ENCODE measurements around the gene AP1AR.

The AP1AR gene

DNA sequence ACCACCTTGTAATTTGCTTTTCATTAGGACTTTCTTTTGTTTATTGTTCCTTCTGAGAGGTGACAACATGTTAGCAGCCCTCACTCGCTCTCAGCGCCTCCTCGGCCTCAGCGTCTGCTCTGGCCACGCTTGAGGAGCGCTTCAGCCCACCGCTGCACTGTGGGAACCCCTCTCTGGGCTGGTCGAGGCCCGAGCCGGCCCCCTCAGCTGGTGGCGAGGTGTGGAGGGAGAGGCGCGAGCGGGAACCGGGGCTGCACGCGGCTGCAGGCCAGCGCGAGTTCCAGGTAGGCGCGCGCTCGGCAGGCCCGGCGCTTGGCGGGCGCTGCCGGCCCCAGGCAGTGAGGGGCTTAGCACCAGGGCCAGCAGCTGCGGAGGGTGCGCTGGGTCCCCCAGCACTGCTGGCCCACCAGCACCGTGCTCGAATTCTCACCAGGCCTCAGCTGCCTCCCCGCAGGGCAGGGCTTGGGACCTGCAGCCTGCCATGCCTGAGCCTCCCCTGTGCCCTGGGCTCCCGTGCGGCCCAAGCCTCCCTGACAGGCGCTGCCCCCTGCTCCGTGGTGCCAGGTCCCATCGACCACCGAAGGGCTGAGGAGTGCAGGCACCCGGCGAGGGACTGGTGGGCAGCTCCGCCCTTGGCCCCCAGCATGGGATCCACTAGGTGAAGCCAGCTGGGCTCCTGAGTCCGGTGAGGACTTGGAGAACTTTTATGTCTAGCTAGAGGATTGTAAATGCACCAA lies 9.2 kb upstream of the AP1AR start:
- no peak for DNase-seq

DNA sequence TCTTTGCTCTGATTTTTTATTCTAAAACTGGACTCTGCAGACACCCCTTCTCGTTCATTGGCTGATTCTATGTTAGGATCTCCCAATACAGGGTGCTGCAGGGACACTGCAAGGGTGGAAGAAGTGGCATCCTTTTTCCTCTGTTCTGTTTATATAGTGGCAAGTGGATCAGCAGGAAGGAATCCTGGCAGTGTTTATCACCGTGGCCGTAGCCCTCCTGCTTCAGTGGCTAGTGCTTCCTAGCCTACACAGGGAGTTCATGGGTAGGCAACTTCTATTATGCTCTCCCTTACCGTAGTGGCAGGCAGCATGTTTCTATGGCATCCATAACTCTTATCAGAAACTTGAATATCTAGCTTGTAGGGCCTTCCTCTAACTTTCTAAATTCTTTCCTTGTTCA lies 6.4 kb upstream of the AP1AR start:
- no peak for DNase-seq

DNA sequence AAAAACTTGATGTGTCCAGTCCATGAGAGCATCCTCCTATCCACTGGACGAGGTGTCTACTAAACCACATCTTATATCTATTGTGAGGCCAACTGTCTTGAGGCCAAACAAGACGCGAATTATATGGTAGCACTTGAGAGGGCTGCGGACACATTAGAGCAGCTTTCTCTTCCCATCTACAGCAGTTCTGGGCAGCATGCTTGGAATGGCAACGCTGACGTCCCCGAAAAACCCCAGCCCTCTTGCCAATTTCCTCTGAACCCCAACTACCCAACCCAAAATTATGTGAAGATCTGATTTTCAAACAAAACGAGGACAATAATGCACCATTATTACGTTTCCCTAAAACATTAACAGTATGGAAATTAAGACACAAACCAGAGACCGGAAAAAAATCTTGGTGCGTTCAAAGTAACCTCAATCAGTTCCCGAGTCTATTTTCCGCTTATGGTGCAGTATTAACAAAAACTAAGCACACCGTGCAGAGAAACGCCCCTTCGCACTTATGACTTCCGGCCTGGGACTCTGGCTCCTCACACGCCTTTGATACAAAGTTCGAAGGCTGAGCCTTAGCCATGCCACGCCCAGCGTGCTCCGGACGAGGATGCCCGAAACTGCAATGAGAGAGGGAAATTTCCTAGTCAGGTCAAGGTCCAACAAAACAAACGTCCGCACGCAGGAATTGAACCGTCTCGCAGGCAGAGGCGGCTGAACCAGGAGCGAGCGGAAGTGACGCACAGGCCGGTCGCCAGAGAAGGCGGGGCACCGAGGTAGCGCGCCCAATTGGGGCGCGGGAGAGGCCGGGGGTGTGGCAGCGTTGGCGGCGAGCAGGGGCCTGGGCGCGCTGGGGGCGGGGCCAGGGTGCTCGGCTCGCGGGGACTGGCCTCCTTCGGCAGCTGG lies 458 bp upstream of the AP1AR start:
- DNase-seq: peak; percentile 85

DNA sequence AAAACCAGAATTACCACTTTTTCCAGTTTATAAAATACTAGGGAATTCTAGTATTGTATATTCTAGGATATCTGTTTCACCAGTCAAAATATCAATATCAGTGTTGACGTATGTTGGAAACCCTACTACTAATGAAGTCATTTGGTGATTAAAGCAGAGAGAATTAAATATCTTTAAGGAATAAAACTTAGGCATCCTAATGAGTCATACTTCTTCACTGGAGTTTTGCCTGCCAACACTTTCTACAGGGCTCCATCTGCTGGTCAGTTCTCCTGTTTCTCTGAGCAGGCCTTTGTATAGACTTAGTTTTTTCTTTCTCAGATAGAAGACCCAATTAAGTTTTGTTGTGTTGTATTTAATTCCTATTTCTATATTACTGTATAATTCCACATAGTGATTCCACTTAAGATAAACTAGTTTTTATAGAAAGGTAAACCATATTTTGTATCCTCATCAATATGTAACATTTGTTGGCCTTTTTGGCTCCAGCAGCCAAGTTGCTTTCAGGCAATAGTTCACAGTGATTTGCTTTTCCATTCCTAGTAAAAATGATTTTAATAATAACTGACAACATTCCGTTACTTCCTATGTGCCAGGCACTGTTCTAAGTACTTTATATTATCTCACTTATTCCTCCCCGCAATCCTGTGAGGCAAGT lies 3.5 kb downstream of the AP1AR start:
- DNase-seq: no peak

DNA sequence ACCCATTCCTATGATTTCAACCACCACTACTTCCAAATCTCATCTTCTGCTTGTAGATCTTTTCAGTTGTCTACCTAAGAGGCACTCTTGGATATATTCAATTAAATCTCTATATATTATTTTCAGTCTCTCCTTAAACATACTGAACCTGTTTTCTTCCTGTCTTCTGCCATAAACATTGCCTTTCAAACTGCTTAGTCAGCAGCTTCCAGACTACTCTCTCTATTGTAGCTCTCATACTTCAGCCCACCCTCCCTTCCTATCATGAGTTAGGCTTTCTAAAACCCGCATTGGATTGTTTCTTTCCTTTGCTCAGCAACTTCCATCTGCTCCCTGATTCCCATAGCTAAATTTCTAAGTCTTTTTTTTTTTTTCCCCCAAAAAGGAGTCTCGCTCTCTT lies 4.5 kb downstream of the AP1AR start:
- no peak for DNase-seq

DNA sequence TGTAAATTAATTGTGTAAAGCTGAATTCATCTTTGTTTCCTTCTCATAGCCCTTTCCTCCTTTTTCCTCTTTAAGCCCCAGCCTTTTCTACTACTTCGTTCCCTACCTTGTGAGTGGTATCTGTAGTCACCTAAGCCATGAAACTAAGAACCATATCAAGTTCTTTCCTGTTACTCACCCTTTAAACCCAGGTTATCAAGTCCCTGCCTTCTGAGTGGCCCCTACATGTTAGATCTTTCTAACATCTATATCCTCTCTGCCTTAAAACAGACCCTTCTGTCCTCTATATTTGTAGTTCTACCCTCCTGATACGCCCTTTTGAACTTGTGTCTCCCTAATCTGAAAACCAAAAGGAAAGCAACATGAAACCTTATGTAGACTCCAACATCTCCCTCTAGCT lies 7.2 kb downstream of the AP1AR start:
- no peak for DNase-seq

DNA sequence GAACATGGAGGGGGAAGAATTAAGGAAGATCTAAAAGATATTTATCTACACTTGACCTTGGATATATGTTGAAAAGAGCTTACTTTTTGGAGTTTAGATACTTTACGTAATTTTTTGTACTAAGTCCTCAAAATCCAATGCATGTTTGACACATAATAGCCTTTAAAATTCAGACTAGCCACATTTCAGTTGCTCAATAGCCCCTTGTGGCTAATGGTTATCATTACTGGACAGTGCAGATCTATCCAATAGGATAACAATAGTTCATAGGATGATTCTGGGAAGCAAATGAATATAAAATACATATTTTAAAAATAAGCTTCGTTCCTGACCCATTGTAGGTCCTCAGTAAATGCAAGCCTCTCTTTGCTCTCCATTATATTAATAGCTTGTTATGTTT lies 13.8 kb downstream of the AP1AR start:
- no peak for DNase-seq

DNA sequence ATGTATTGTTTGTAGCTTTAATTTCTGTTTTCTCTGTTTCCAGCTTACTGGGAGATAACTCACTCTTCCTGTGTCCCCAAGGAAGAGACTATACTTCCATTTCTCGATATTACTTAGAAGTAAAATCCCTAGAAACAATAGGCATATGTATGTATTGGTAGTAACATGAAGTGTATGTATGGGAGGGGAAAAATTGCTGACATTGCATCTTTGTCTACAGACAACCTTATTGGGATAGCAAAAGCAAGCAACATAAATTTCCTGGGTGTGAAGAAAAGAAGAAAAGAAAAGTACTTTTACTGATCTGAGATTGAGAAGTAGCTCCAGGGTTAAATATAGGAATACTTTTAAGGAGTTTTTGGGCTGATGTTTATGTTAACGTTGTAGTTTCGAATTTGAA lies 15.4 kb downstream of the AP1AR start:
- no peak for DNase-seq

DNA sequence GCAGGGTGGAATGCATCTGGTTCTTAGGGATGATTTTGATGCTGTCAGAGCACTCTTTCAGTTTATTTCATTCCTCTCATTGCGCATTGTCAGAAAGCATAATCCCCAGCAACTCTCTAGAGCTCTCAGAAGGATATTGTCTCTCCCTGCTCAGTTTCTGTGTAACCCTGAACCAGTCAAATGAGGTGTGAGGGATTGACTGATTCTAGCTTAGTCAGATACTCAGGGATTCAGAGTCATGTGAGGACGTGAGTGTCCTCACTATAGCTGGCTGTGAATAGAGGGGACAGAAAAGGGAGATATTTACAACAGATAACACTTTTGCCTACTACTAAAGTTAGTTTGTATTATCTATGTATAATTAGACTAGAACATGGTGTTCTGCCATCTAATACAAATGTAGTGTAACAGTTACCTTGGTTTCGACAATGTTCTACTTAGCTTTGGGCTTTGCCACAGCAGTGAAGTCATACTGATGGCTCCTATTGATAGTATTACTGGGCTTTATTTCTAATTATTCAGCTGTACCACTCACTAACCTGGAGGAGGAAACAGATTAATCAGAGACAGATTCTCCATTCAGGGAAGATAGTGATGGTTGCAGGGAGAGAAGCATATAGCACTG lies 19.5 kb downstream of the AP1AR start:
- DNase-seq: no peak

DNA sequence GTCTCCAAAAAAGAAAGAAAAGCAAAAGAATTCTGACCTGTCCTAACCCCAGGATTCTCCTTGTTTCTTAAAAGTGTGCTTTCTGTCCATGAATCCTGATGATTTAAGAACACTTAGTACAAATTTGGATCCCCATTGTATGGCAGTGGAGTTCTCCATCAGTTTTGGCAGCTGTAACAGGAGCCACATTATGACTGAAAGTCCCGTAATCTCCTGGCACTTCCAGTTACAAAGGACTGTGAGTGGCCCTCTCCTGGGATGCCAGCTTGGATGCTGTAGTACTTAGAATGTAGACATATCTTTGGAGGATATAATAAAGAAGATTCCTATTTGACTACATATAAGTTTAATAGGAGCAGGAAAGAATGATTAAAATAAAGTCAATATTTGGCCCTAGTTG lies 20.6 kb downstream of the AP1AR start:
- no peak for DNase-seq

DNA sequence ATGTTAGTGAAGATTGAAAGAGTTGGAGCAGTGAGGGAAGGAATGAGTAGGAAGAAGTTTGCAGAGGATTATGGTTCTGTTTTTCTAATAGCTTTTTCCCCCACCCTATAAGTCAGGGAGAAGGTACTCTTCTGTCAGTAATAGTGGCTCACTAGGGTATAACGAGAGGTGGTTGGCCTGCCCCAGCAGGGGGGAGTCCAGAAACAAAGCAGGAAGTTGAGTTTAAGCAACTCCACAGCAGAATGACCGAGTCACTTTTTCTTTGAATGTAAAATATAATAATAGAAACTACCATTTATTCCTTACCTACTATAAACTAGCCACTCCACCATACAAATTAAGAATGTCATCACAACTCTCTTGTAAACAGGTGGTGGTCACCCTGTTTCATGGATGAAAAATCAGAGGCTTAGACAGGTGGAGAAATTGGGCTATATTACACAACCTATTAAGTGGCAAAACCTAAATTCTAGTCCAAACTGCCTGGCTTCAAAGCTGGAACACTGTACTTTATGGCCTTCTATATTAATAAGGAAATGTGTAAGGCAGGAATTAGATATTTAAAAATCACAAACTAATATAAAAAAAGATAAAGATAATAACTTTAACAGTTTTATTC lies 21.9 kb downstream of the AP1AR start:
- DNase-seq: peak; percentile 7

DNA sequence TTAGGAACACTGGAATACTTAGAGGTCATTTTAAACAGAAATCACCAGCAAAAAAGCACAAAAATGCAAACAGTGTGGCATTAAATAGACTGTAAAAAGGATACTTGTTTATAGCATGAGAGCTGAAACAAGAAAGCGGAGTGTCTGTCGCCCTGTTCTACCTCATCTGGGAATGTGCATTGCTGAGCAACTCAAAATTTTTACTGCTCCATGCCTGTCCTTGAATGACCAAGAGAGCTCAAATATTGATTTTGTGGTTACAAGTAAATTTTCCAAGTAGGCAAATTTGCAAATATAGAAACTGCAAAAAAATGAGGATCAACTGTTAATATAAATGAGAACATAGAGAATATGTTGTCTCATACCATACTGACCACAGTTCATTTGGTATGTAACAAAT lies 25.5 kb downstream of the AP1AR start:
- no peak for DNase-seq

DNA sequence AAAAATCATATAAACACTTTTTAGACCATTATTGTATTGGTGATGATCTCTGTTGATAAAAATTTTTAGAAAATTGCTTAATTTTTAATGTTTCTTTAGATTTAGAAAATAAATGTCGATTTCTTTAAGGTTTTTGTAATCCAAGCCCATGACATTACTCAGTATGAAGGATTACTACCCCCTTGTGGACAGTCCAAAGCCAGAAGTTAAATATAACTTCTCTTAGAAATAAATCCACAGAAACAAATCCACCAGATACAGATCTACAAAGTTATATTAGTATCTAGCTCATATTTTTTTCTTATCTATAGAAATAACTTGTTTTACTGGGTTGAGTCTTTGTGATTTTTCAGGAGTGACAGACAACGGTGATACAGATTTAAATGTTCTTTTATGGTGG lies 35.2 kb downstream of the AP1AR start:
- no peak for DNase-seq

DNA sequence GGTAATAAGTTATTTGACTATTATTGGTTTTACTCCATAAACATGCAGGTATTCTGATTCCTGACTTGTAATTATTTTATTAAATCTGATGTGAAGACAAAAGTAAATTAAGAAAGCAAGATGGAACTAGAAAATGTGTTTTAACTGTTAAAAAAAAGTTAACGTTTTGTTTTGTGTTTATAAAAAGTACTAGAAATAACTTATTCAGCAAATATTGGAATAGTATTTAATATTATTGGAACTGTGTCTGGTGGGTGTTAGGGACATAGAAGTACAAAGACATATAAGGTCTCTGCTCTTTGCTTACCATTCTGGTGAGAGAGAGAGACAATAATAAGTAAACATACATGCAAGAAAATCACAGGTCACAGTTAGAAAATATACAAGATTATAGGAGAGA lies 38.5 kb downstream of the AP1AR start:
- DNase-seq: no peak

DNA sequence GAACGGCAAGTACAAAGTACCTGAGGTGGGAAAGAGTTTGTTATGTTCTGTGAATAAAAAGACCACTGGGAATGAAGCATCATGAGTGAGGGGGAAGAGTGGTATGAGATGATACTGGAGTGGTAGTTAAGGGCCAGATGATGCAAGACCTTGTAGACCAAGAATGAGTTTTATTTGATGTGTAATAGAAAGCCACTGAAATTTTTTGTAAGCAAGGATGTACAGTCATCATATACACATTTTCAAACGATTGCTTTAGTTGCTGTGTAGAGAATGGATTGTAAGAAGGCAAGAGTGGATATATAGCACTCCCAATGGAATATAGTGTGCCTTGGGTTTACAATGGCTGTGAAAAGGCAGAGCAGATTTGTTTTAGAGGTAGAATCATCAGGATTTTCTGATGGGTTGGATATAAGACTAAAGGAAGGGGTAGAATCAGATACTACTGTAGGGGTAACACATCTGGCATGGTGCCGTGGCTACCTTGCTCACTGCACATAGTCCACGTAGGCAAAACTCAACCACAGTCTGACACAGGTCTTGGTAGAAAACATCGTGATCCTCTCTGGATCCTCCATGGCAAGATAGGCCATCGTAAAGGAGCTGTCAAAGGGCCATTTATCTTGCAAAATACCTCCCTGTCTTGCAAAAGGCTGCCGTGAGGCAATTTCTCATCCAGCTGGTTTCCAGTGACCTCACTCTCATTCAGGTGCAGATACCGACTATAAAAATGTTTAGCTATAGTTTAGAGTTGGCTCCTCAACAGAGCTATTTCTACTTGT lies 39.2 kb downstream of the AP1AR start:
- no peak for DNase-seq

DNA sequence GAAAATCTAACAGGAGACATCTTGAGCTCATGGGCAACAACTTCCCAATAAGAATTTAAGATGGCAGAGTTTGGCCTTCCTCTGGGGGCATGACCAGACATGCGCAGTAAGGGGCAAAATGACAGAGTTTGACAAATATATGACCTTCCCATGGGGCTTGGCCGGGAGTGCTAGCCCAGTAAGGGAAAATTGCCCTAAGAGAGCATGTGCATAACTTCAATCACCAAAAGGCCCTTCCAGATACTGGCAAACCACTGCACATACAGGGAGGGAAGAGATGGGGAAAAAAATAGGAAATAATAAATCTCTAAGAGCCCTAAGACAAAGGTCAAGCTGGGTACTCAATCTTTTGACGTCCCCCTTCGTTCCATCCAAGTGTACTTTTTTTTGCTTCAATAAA lies 40.7 kb downstream of the AP1AR start:
- DNase-seq: no peak

DNA sequence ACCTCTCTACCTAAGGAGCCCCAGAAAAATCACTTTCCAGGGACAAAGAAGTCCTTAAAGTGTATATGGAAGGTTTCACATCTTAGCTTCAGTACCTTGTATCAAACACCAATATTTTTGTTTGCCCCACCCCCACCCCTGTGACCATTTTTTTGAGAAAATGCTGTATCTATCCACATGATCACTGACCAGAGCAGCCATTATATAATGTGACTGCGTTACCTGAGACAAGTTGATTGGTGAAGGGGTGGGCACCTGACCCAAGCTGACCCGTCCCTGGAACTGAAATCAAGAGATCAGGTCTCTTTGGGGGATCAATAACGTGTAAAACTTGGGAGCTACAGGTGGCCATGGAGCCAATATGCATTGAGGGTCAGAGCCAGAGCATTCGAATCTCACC lies 43.4 kb downstream of the AP1AR start:
- DNase-seq: no peak

DNA sequence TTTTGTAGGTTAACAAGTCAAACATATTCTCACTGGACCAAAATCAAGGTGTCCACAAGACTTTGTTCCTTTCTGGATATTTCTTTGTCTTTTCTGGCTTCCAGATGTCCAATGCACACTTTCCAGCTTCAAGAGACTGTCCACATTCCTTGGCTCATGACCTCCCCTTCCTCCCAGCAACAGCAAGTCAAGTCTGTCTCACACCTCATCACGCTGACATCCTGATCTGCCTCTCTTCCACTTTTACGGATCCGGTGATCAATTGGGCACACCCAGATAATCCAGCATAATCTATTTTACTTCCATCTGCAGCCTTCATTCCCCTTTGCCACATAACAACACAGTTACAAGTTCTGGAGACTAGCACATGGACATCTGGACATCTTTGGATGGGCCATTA lies 44.5 kb downstream of the AP1AR start:
- DNase-seq: no peak

DNA sequence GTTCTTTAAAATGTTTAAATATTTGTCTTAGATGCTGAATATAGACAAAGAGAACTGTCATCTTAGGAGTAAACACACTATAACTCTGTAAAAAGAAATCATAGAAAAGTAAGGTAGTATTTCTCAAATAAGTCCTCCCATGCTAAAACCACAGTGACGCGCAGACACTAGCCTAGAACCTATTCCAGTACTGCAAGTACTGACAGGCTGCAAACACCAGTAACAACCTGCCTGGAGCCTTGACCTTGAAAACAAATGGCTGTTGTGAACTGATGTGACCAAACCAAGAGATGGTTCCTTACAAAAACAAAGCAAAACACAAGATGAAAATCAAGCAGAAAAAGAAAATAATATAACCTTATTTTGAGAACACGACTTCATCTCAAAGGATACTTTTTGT lies 45.6 kb downstream of the AP1AR start:
- DNase-seq: no peak

DNA sequence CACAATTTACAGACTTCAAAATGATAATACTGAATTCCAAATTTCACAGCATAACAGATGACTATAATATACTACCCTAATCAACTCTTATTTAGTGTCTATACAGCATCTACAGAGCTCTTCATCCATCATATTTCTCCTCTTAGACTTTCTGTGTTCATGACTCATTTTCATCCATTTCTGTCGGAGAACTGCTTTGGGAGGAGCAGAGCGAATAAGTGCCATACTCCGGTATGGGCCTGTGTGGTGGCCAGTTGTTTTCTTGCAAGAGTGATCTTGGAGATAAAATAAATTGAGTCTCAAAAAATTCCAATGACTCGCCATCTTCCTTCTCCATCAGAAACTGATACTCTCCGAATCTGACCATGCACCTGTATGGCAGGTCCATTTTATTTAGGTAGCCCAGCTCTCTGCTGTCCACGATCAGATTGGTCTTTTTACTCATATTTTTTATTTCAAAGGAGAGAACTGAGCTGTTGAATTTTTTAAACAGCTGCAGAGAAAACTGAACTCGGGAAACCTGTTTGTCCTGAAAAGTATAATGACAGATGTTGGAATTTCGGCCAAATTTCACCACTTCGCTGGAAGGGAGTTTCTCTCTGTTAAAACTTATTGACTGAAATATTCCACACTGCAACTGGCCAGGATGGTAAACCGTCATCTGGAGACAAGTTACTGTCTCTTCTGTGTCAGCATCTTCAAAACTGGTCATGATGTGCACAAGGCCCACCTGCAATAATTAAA lies 46.3 kb downstream of the AP1AR start:
- no peak for DNase-seq
